SJSA1 (cell line): ENCODE results near the gene CDH23. TPM values are rescaled to one million over a fixed set of nuclear protein-coding genes. Genes with fewer than 3 reads are reported as not detected.

Experiments
- DNase-seq, 2 experiments: peaks; one replicate each; pipeline ENCODE4 v3.0.0-alpha.2; 2015 to 2020; ENCODE audit warnings: low spot score in 2 of 2, low read depth in 1 of 2
- H3K27ac ChIP-seq: fragments of 250-450 bp; sonication (Bioruptor Pico); 2 replicates; pipeline ENCODE4 v1.5.1; 2020; ENCODE audit warnings: mild to moderate bottlenecking, moderate library complexity
- H3K27me3 ChIP-seq: fragments of 250-450 bp; sonication (Bioruptor Pico); replicated peaks from 2 replicates; pipeline ENCODE4 v1.5.1; 2020; ENCODE audit warnings: mild to moderate bottlenecking, moderate library complexity
- H3K36me3 ChIP-seq: fragments of 250-450 bp; sonication (Bioruptor Pico); 2 replicates; pipeline ENCODE4 v1.5.1; 2020; ENCODE audit warnings: mild to moderate bottlenecking
- H3K4me1 ChIP-seq: fragments of 250-450 bp; sonication (Bioruptor Pico); replicated peaks from 2 replicates; pipeline ENCODE4 v1.6.1; 2021; ENCODE audit warnings: mild to moderate bottlenecking
- H3K4me3 ChIP-seq: fragments of 250-450 bp; sonication (Bioruptor Pico); 2 replicates; pipeline ENCODE4 v1.5.1; 2020; ENCODE audit warnings: mild to moderate bottlenecking
- H3K9me3 ChIP-seq: fragments of 250-450 bp; sonication (Bioruptor Pico); replicated peaks from 2 replicates; pipeline ENCODE4 v1.5.1; 2020; ENCODE audit warnings: mild to moderate bottlenecking
- total RNA-seq: library from RNA; depleted of rRNA; stranded (reverse); fragments of >200 nt; shearing (Covaris generic); gene quantifications from 2 replicates; pipeline ENCODE4 v1.2.3, GENCODE V29; 2014

Gene CDH23
- total RNA-seq, 1 experiment from 2014 or later: 0.37 TPM

DNA sequence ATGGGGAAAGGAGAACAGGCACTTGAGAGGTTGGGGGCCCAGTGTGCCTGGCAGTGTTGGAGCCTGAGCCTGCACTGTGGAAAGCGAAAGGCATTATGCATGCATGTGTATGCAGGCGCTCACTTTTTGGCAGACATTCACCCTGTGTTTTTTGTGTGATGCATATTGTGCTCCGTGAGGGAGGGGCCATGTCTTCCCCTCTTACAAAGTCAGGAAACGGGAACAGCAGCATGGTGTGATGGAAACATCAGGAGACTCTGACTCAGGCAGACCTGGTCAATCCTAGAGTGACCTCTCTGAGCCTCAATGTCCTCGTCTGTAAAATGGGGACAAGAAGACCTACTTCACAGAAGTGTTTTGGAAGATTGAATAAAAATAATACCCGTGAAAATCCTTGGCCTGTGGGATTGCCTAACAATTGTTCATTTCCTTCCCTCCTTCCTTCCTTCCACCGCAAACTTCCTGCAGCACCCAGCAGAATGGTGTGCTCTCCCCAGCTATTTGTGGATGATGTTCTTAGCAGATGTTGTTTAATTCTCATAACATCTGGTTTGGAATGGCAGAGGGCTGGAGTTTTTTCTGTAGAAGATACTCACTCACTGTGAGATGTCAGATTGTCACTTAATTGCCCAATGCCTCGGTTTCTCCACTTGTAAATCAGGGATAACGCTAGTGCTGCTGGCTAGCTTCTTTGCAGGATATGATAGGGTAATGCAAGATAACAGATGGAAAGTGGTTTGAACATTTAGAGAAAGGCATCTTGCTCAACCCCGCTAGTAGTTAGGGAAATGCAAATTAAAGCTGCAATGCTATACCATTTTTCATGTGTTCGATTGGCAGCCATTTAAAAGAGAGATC lies 39.8 kb downstream of the CDH23 start:
- H3K4me1 ChIP-seq: no peaks in the 10 kb centered on the region
- no peaks in the 10 kb centered on the region for H3K36me3 ChIP-seq
- no peak overlapping the region for H3K27ac ChIP-seq
- no peak overlapping the region for H3K4me3 ChIP-seq
- H3K27me3 ChIP-seq: no peaks in the 10 kb centered on the region
- no peak for DNase-seq
- no peaks in the 10 kb centered on the region for H3K9me3 ChIP-seq

DNA sequence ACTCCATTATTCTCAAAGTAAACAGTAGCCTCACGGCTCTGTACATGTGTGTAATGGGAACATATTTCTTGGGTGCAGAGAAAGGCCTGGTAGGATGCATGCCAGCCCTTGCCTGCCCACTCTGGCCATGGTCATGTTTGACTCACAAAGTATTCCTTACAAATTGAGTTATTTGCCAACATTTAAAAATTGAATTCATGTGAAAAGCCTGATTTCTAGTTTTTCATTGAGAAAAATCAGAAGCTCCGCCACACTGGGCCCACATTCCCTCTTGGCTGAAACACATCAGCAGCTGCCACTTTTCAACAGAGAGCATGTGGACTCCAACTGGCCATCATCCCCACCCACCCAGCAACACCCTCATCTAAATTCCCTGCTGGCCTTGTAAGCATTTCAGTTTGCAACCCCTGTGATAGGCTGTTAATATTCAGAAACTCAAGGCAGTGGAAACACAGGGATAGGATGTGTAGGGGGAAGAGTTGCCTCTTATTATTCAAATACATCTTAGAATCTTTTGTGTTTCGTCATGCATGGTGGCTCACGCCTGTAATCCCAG lies 40.9 kb downstream of the CDH23 start:
- Histone ChIP-seq H3K27me3 (no peaks in the 10 kb centered on the region), H3K27ac (no peak overlapping the region)

DNA sequence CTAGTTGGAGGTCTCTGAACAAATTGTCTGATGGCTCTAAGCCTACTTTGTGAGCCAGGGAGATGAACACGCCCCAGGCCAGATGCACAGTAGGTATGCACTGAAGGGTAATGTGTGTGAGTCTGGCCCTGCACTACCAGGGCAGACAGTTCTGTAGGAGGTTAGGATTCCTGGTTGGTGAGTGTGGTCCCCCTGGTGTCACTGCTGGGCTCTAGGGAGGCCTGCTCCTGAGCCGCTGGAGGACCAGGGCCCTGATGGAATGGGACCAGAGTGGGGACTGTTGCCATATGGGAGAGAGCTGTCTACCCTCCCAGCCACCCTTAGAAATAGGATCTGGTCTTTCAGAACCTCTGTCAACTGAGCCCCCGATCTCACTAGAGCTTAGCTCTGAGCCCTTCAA lies 42.0 kb downstream of the CDH23 start:
- Histone ChIP-seq H3K27ac (no peak overlapping the region), H3K9me3 (no peaks in the 10 kb centered on the region), H3K4me3 (no peak overlapping the region), H3K4me1 (no peaks in the 10 kb centered on the region), H3K36me3 (no peaks in the 10 kb centered on the region), H3K27me3 (no peaks in the 10 kb centered on the region)
- DNase-seq: no peak

More for the DNA sequence above, 40.9 kb downstream of the CDH23 start:
- Histone ChIP-seq H3K36me3 (no peaks in the 10 kb centered on the region), H3K4me3 (no peak overlapping the region), H3K4me1 (no peaks in the 10 kb centered on the region), H3K9me3 (no peaks in the 10 kb centered on the region)
- DNase-seq: no peak

GRCh38 chr10:71439670-71440425 lies 43.1 kb downstream of the CDH23 start:
- no peaks in the 10 kb centered on the region for H3K27me3 ChIP-seq
- no peak for DNase-seq

GRCh38 chr10:71440506-71441035 lies 43.9 kb downstream of the CDH23 start:
- no peaks in the 10 kb centered on the region for H3K27me3 ChIP-seq
- no peak for DNase-seq

More at GRCh38 chr10:71439670-71440425, 43.1 kb downstream of the CDH23 start:
- no peak overlapping the region for H3K4me3 ChIP-seq
- no peaks in the 10 kb centered on the region for H3K36me3 ChIP-seq
- no peak overlapping the region for H3K27ac ChIP-seq
- H3K4me1 ChIP-seq: no peaks in the 10 kb centered on the region
- H3K9me3 ChIP-seq: no peaks in the 10 kb centered on the region

GRCh38 chr10:71442000-71442399 lies 45.3 kb downstream of the CDH23 start:
- Histone ChIP-seq H3K4me3 (no peak overlapping the region), H3K9me3 (no peaks in the 10 kb centered on the region), H3K4me1 (no peaks in the 10 kb centered on the region), H3K27me3 (no peaks in the 10 kb centered on the region), H3K27ac (no peak overlapping the region), H3K36me3 (no peaks in the 10 kb centered on the region)
- DNase-seq: no peak

More at GRCh38 chr10:71440506-71441035, 43.9 kb downstream of the CDH23 start:
- H3K4me1 ChIP-seq: no peaks in the 10 kb centered on the region
- no peaks in the 10 kb centered on the region for H3K36me3 ChIP-seq
- H3K27ac ChIP-seq: no peak overlapping the region
- H3K4me3 ChIP-seq: no peak overlapping the region
- no peaks in the 10 kb centered on the region for H3K9me3 ChIP-seq

GRCh38 chr10:71442859-71443570 lies 46.3 kb downstream of the CDH23 start:
- no peaks in the 10 kb centered on the region for H3K36me3 ChIP-seq
- H3K4me1 ChIP-seq: no peaks in the 10 kb centered on the region

GRCh38 chr10:71443676-71444075 lies 47.0 kb downstream of the CDH23 start:
- Histone ChIP-seq H3K27ac (no peak overlapping the region), H3K4me1 (no peaks in the 10 kb centered on the region), H3K9me3 (no peaks in the 10 kb centered on the region), H3K4me3 (no peak overlapping the region), H3K36me3 (no peaks in the 10 kb centered on the region), H3K27me3 (no peaks in the 10 kb centered on the region)
- no peak for DNase-seq

More at GRCh38 chr10:71442859-71443570, 46.3 kb downstream of the CDH23 start:
- Histone ChIP-seq H3K4me3 (no peak overlapping the region), H3K27ac (no peak overlapping the region), H3K27me3 (no peaks in the 10 kb centered on the region), H3K9me3 (no peaks in the 10 kb centered on the region)
- DNase-seq: no peak

DNA sequence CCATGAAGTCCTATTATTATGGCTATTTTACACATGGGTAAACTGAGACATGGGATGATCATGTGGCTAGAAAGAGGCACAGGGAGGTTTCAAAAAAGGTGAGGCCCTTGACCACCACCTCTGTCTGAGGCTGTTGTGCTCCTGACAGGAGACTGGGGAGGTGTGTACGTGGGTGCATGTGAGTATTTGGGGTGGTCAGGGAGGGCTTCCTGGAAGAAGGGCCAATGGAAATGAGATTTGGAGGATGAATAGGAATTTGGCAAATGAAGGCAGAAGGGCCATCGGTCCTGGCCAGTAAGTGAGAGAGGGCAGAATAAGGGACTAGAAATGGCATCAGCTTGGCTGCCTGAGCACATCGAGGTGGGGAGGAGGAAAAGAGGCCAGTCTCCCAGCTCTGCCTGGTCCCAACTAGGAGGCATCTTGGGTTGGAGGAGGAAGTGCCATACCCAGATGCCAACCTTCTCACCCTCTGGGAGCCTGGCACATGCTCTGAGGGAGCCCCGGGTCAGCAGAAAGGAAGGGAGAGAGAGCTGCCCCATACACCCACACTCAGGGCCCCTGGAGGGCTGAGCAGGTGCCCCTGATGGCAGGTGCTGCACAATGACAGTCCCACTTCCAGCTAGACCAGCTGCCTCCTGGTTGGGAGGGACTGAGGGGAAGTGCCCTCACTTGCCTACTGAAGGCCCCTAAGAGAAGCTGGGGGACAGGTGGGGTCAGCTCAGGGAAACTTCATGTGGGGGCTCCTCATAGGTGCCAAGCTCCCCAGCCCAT lies 47.7 kb downstream of the CDH23 start:
- DNase-seq: no peak
- H3K4me1 ChIP-seq: no peaks in the 10 kb centered on the region
- no peaks in the 10 kb centered on the region for H3K9me3 ChIP-seq
- H3K27ac ChIP-seq: no peak overlapping the region
- H3K27me3 ChIP-seq: no peaks in the 10 kb centered on the region
- H3K4me3 ChIP-seq: no peak overlapping the region
- H3K36me3 ChIP-seq: no peaks in the 10 kb centered on the region

DNA sequence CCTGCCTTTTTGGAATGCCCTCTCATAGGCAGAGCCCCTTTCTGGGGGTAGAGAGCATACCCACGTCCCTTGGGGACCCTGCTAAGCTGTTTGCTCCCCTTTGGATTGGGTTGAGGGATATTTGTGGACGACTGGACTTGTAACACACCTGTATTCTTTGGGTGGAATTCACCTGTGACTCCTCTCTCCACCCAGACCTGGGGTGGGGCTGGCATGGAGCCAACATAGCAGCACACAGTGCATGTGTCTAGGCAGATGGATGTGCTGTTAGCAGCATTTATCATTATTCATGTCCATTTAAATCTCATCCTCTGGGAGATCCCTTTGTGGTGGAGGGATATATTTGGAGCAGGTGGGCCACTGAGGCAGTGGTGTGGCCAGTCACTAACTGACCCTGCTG lies 51.0 kb downstream of the CDH23 start:
- no peak overlapping the region for H3K4me3 ChIP-seq

DNA sequence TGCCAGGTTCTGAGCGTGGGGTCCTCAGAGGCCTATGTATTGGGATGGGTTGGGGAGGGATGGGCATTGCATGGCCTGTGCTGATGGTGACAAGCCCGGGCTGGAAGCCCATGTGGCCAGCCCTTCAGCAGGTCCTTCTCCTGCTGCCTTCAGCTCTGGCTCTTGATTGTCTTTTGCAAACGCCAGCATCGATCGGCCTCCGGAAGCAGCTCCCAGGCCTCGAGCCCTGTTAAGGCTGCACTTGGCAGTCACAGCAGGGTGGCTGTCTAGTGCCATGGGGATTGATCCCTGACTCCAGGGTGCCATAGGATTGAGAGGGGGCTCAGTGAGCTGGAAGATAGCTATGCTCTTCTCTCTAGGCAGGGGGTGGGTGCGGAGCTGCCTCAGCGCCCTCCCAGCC lies 51.4 kb downstream of the CDH23 start:
- H3K27me3 ChIP-seq: no peaks in the 10 kb centered on the region

More for the DNA sequence above, 51.0 kb downstream of the CDH23 start:
- Histone ChIP-seq H3K9me3 (no peaks in the 10 kb centered on the region), H3K4me1 (no peaks in the 10 kb centered on the region), H3K27me3 (no peaks in the 10 kb centered on the region), H3K36me3 (no peaks in the 10 kb centered on the region), H3K27ac (no peak overlapping the region)
- DNase-seq: no peak

GRCh38 chr10:71449026-71449425 lies 52.3 kb downstream of the CDH23 start:
- DNase-seq: no peak
- Histone ChIP-seq H3K4me3 (no peak overlapping the region), H3K9me3 (no peaks in the 10 kb centered on the region), H3K4me1 (no peaks in the 10 kb centered on the region), H3K27ac (no peak overlapping the region), H3K27me3 (no peaks in the 10 kb centered on the region), H3K36me3 (no peaks in the 10 kb centered on the region)

More for the DNA sequence above, 51.4 kb downstream of the CDH23 start:
- no peaks in the 10 kb centered on the region for H3K9me3 ChIP-seq
- no peak overlapping the region for H3K4me3 ChIP-seq
- no peaks in the 10 kb centered on the region for H3K4me1 ChIP-seq
- no peak overlapping the region for H3K27ac ChIP-seq
- H3K36me3 ChIP-seq: no peaks in the 10 kb centered on the region
- DNase-seq: no peak

DNA sequence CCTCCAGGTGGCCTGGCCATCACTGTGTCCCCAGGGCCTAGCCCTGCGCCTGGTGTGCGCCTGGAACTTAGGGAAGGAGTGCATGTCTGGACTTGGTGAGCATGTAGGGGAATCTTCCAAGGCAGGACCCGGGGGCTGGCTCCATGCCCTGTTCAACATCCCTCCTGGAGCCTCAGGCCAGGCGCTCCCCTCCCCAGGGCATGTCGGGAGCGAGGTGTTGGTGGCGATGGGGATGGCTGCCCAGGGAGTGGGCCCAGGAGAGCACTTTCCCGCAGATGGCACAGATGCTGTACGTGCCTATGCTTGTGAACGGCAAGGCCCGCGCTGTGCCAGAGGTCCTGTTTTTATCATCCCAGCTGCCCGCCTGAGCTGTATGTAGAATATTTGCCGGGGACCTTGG lies 55.0 kb downstream of the CDH23 start:
- Histone ChIP-seq H3K4me1 (no peaks in the 10 kb centered on the region), H3K27ac (no peak overlapping the region), H3K4me3 (no peak overlapping the region), H3K9me3 (no peaks in the 10 kb centered on the region), H3K36me3 (no peaks in the 10 kb centered on the region), H3K27me3 (no peaks in the 10 kb centered on the region)
- DNase-seq: no peak
